Breast epithelium (tissue), 3 donors: ENCODE data around the gene PTPN1.

Experiments used
- CTCF ChIP-seq, 3 donors: fragments of 450-650 bp; IDR thresholded peaks; one replicate each; pipeline ENCODE4 v1.5.1; 2016 to 2017; ENCODE audit warnings: antibody characterized with exemption in 3 of 3, mild to moderate bottlenecking in 3 of 3, moderate library complexity in 3 of 3
- POLR2A ChIP-seq: fragments of 450-650 bp; IDR thresholded peaks from one replicate; pipeline ENCODE4 v1.6.1; 2016; ENCODE audit warnings: antibody characterized with exemption, mild to moderate bottlenecking, moderate library complexity

- TF ChIP-seq POLR2A (no peak), CTCF (IDR thresholded peaks at IDR 0.05) (no peak)
Measured at GRCh38 chr20:50528129-50528528, 17.9 kb downstream of the PTPN1 start.
